ENCODE results near the gene MEF2A. TPM values are rescaled to one million over a fixed set of nuclear protein-coding genes. Genes with fewer than 3 reads are reported as not detected.

The MEF2A gene
- total RNA-seq, 1 experiment from 2014 or later, result 21.3 TPM

- no peaks in the 10 kb centered on the region for H3K9me2 ChIP-seq (replicated peaks; ENCODE audit: low read length)
- H3K4me3 ChIP-seq (ENCODE audit: low read length), result no peak overlapping the region
- H3K27me3 ChIP-seq (ENCODE audit: low read length), result no peaks in the 10 kb centered on the region
- intact Hi-C loops (cut with micrococcal nuclease), result no loop called here
- peak; percentile 12 for DNase-seq
- no peak overlapping the region for H3K4me2 ChIP-seq (ENCODE audit: low read length)
- ATAC-seq, result no peak
- H3K9ac ChIP-seq (ENCODE audit: low read length), result no peak overlapping the region
- no TSS peak for BruUV-seq (replicated peaks)
- CTCF ChIA-PET, result no interaction called here
- H2AFZ ChIP-seq (ENCODE audit: low read length), result no peak overlapping the region
- no peak for TF ChIP-seq EZH2 (IDR thresholded peaks at IDR 0.05; ENCODE audit: low read length, unreplicated experiment)
- no peak for TF ChIP-seq EZH2phosphoT487 (IDR thresholded peaks at IDR 0.05; ENCODE audit: borderline replicate concordance, low read length)
- TF ChIP-seq, protein P1, sequence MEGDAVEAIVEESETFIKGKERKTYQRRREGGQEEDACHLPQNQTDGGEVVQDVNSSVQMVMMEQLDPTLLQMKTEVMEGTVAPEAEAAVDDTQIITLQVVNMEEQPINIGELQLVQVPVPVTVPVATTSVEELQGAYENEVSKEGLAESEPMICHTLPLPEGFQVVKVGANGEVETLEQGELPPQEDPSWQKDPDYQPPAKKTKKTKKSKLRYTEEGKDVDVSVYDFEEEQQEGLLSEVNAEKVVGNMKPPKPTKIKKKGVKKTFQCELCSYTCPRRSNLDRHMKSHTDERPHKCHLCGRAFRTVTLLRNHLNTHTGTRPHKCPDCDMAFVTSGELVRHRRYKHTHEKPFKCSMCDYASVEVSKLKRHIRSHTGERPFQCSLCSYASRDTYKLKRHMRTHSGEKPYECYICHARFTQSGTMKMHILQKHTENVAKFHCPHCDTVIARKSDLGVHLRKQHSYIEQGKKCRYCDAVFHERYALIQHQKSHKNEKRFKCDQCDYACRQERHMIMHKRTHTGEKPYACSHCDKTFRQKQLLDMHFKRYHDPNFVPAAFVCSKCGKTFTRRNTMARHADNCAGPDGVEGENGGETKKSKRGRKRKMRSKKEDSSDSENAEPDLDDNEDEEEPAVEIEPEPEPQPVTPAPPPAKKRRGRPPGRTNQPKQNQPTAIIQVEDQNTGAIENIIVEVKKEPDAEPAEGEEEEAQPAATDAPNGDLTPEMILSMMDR (conservative IDR thresholded peaks at IDR 0.05; ENCODE audit: low read depth, low read length), result no peak
- H3K27ac ChIP-seq (ENCODE audit: low read length), result no peak overlapping the region
- H4K20me1 ChIP-seq (ENCODE audit: low read length), result no peaks in the 10 kb centered on the region
- POLR2A ChIA-PET (ENCODE audit: unreplicated experiment), result no interaction called here
- H3F3A ChIP-seq (ENCODE audit: low read length, unreplicated experiment), result no peaks in the 10 kb centered on the region
- no peaks in the 10 kb centered on the region for H3K36me3 ChIP-seq (ENCODE audit: low read depth, low read length)
- H3K79me2 ChIP-seq (ENCODE audit: low read length), result peaks cover 68% of the 10 kb centered on the region
- no peaks in the 10 kb centered on the region for H3K4me1 ChIP-seq (ENCODE audit: insufficient read depth, low read length)
- no peaks in the 10 kb centered on the region for H3K9me3 ChIP-seq (ENCODE audit: low read length)
These were observed 53.2 kb downstream of the MEF2A start for GRCh38 chr15:99618941-99619411.

- Histone ChIP-seq H2AFZ (ENCODE audit: low read length) (no peak overlapping the region), H3K9ac (ENCODE audit: low read length) (no peak overlapping the region), H3K4me3 (ENCODE audit: low read length) (no peak overlapping the region), H3F3A (ENCODE audit: low read length, unreplicated experiment) (no peaks in the 10 kb centered on the region), H3K9me2 (replicated peaks; ENCODE audit: low read length) (no peaks in the 10 kb centered on the region), H3K4me2 (ENCODE audit: low read length) (no peak overlapping the region), H3K27me3 (ENCODE audit: low read length) (no peaks in the 10 kb centered on the region), H3K4me1 (ENCODE audit: insufficient read depth, low read length) (no peaks in the 10 kb centered on the region), H3K9me3 (ENCODE audit: low read length) (no peaks in the 10 kb centered on the region), H3K27ac (ENCODE audit: low read length) (no peak overlapping the region), H4K20me1 (ENCODE audit: low read length) (no peaks in the 10 kb centered on the region), H3K36me3 (ENCODE audit: low read depth, low read length) (0 out of 2 replicates have a peak, but pooled peaks cover under 1% of the 10 kb centered on the region), H3K79me2 (ENCODE audit: low read length) (peaks cover 68% of the 10 kb centered on the region)
- ChIA-PET CTCF (no interaction called here), POLR2A (ENCODE audit: unreplicated experiment) (interaction anchor here (0.6 kb wide), 1 partner anchor 49 kb away, joined by 15 read pairs; no protein-coding TSS in a partner anchor)
- TF ChIP-seq, protein P1 (conservative IDR thresholded peaks at IDR 0.05; ENCODE audit: low read depth, low read length), result no peak
- TF ChIP-seq EZH2phosphoT487 (IDR thresholded peaks at IDR 0.05; ENCODE audit: borderline replicate concordance, low read length) (no peak), EZH2 (IDR thresholded peaks at IDR 0.05; ENCODE audit: low read length, unreplicated experiment) (no peak)
- no peak for DNase-seq
- ATAC-seq, result no peak
- intact Hi-C loops (cut with micrococcal nuclease), result no loop called here
- no TSS peak for BruUV-seq (replicated peaks)
These were observed 53.9 kb downstream of the MEF2A start for GRCh38 chr15:99619712-99620111.

GRCh38 chr15:99620178-99620577 lies 54.4 kb downstream of the MEF2A start:
- Histone ChIP-seq H3K9ac (ENCODE audit: low read length) (no peak overlapping the region), H3K4me1 (ENCODE audit: insufficient read depth, low read length) (no peaks in the 10 kb centered on the region), H3K9me3 (ENCODE audit: low read length) (no peaks in the 10 kb centered on the region), H2AFZ (ENCODE audit: low read length) (no peak overlapping the region), H3K4me3 (ENCODE audit: low read length) (no peak overlapping the region), H3F3A (ENCODE audit: low read length, unreplicated experiment) (no peaks in the 10 kb centered on the region), H3K27me3 (ENCODE audit: low read length) (no peaks in the 10 kb centered on the region), H3K9me2 (replicated peaks; ENCODE audit: low read length) (no peaks in the 10 kb centered on the region), H4K20me1 (ENCODE audit: low read length) (no peaks in the 10 kb centered on the region), H3K27ac (ENCODE audit: low read length) (no peak overlapping the region), H3K79me2 (ENCODE audit: low read length) (peaks cover 73% of the 10 kb centered on the region), H3K4me2 (ENCODE audit: low read length) (no peak overlapping the region), H3K36me3 (ENCODE audit: low read depth, low read length) (0 out of 2 replicates have a peak, but pooled peaks cover 5% of the 10 kb centered on the region)
- intact Hi-C loops (cut with micrococcal nuclease), result no loop called here
- TF ChIP-seq EZH2 (IDR thresholded peaks at IDR 0.05; ENCODE audit: low read length, unreplicated experiment) (no peak), EZH2phosphoT487 (IDR thresholded peaks at IDR 0.05; ENCODE audit: borderline replicate concordance, low read length) (no peak)
- TF ChIP-seq, protein P1 (conservative IDR thresholded peaks at IDR 0.05; ENCODE audit: low read depth, low read length), result no peak
- ATAC-seq (no peak), DNase-seq (no peak)
- ChIA-PET POLR2A (ENCODE audit: unreplicated experiment) (interaction anchor here (0.6 to 0.7 kb wide), 2 partner anchors 50 to 79 kb away, joined by 4 to 15 read pairs; no protein-coding TSS in a partner anchor), CTCF (no interaction called here)
- no TSS peak for BruUV-seq (replicated peaks)
